ENCODE data around the gene RTP1. TPM values are rescaled to one million over a fixed set of nuclear protein-coding genes. Genes with fewer than 3 reads are reported as not detected.

Gene RTP1
- not detected for total RNA-seq

GRCh38 chr3:187197335-187197649 lies at the start of gene RTP1:
TSS of gene RTP1 (plus strand) at chr3:187197486. CDS start at chr3:187197516, 30 bp downstream.
- Histone ChIP-seq H3K9me3 (no peaks in the 10 kb centered on the region), H3K36me3 (no peaks in the 10 kb centered on the region), H3K27me3 (no peaks in the 10 kb centered on the region), H3K4me1 (no peaks in the 10 kb centered on the region), H3K27ac (no peak within 1 kb of the TSS), H3K4me3 (no peak within 1 kb of the TSS)
- TF ChIP-seq CTCF (IDR thresholded peaks at IDR 0.05), result no peak
- TF ChIP-seq POLR2AphosphoS5 (IDR thresholded peaks at IDR 0.05), result no peak
- no peak for TF ChIP-seq EP300 (IDR thresholded peaks at IDR 0.05; ENCODE audit: low read depth)
- no peak for TF ChIP-seq POLR2A (IDR thresholded peaks at IDR 0.05)
- in situ Hi-C loops (cut with MboI; ENCODE audit: low pct_ligation_motif_present in 1 of 4, low pct_unique_long_range_greater_than_20kb in 1 of 4, low sequenced_read_pairs in 3 of 4) (no loop called here), intact Hi-C loops (cut with DNase I; ENCODE audit: low total_unique reads) (no loop called here)
- DNase-seq, result no peak
- WGBS, 2 donors (ENCODE audit: low coverage in 1 of 2), result 72 to 83% methylated on average over 3 to 8 of the region's 8 CpGs

GRCh38 chr3:187150186-187150585 lies 47.1 kb upstream of the RTP1 start:
- Histone ChIP-seq H3K36me3 (no peaks in the 10 kb centered on the region), H3K27ac (no peak overlapping the region), H3K27me3 (no peaks in the 10 kb centered on the region), H3K9me3 (peaks cover 2% of the 10 kb centered on the region in 2 donors), H3K4me3 (no peak overlapping the region), H3K4me1 (no peaks in the 10 kb centered on the region)
- in situ Hi-C loops (cut with MboI; ENCODE audit: low pct_ligation_motif_present in 1 of 4, low pct_unique_long_range_greater_than_20kb in 1 of 4, low sequenced_read_pairs in 3 of 4), result loop anchor here (25.0 kb wide), 2 partner anchors 313 to 538 kb away; partner anchors contain the start of genes AHSG (in 4 of the 4) and ADIPOQ (in 1 of the 4)
- TF ChIP-seq POLR2A (IDR thresholded peaks at IDR 0.05), result no peak
- TF ChIP-seq POLR2AphosphoS5 (IDR thresholded peaks at IDR 0.05), result no peak
- TF ChIP-seq EP300 (IDR thresholded peaks at IDR 0.05; ENCODE audit: low read depth), result no peak
- no peak for TF ChIP-seq CTCF (IDR thresholded peaks at IDR 0.05)
- no peak for DNase-seq
- 96% methylated on average over 7 of the region's 7 CpGs; no CpG with 5 or more reads in 1 of the 2 donors for WGBS, 2 donors (ENCODE audit: low coverage in 1 of 2)
- intact Hi-C loops (cut with DNase I; ENCODE audit: low total_unique reads), result no loop called here

- in situ Hi-C loops (cut with MboI; ENCODE audit: low pct_ligation_motif_present in 1 of 4, low pct_unique_long_range_greater_than_20kb in 1 of 4, low sequenced_read_pairs in 3 of 4), result loop anchor here (25.0 kb wide), 2 partner anchors 313 to 538 kb away; partner anchors contain the start of genes AHSG (in 4 of the 4) and ADIPOQ (in 1 of the 4)
- no peak overlapping the region for H3K27ac ChIP-seq
- H3K4me3 ChIP-seq, result no peak overlapping the region
- 78% methylated on average over 2 of the region's 2 CpGs; no CpG with 5 or more reads in 1 of the 2 donors for WGBS, 2 donors (ENCODE audit: low coverage in 1 of 2)
- H3K27me3 ChIP-seq, result no peaks in the 10 kb centered on the region
- no peaks in the 10 kb centered on the region for H3K9me3 ChIP-seq
- peak; percentile 38 for DNase-seq
- TF ChIP-seq POLR2AphosphoS5 (IDR thresholded peaks at IDR 0.05) (no peak), CTCF (IDR thresholded peaks at IDR 0.05) (peak in 2 of 5 experiments; percentile 3 to 10)
- H3K4me1 ChIP-seq, result no peaks in the 10 kb centered on the region
- intact Hi-C loops (cut with DNase I; ENCODE audit: low total_unique reads), result no loop called here
- H3K36me3 ChIP-seq, result no peaks in the 10 kb centered on the region
Observed at GRCh38 chr3:187150599-187150998, 46.7 kb upstream of the RTP1 start.

GRCh38 chr3:187161556-187161955 lies 35.7 kb upstream of the RTP1 start:
- H3K36me3 ChIP-seq, result no peaks in the 10 kb centered on the region
- intact Hi-C loops (cut with DNase I; ENCODE audit: low total_unique reads), result loop anchor here (10.0 kb wide), 1 partner anchor 317 kb away; the partner anchor contains the start of gene ADIPOQ
- peaks cover 0 to 4% (median 0%) of the 10 kb centered on the region in 4 donors for H3K4me1 ChIP-seq
- no peaks in the 10 kb centered on the region for H3K9me3 ChIP-seq
- no peak overlapping the region for H3K4me3 ChIP-seq
- in situ Hi-C loops (cut with MboI; ENCODE audit: low pct_ligation_motif_present in 1 of 4, low pct_unique_long_range_greater_than_20kb in 1 of 4, low sequenced_read_pairs in 3 of 4), result loop anchor here (5.0 to 25.0 kb wide), 5 partner anchors 47 to 549 kb away; partner anchors contain the start of genes AHSG (in 4 of the 4) and ADIPOQ (in 3 of the 4)
- no peaks in the 10 kb centered on the region for H3K27me3 ChIP-seq
- no peak for DNase-seq
- no peak overlapping the region for H3K27ac ChIP-seq
- TF ChIP-seq EP300 (IDR thresholded peaks at IDR 0.05; ENCODE audit: low read depth) (no peak), POLR2AphosphoS5 (IDR thresholded peaks at IDR 0.05) (no peak), CTCF (IDR thresholded peaks at IDR 0.05) (no peak)

Data from transverse colon (tissue), 4 donors.